Measurements from ENCODE around the gene SPRR3. TPM values are rescaled to one million over a fixed set of nuclear protein-coding genes. Genes with fewer than 3 reads are reported as not detected.

Gene SPRR3, protein sequence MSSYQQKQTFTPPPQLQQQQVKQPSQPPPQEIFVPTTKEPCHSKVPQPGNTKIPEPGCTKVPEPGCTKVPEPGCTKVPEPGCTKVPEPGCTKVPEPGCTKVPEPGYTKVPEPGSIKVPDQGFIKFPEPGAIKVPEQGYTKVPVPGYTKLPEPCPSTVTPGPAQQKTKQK
- total RNA-seq, result not detected in 2 replicates
- long read RNA-seq, result 0 reads

DNA sequence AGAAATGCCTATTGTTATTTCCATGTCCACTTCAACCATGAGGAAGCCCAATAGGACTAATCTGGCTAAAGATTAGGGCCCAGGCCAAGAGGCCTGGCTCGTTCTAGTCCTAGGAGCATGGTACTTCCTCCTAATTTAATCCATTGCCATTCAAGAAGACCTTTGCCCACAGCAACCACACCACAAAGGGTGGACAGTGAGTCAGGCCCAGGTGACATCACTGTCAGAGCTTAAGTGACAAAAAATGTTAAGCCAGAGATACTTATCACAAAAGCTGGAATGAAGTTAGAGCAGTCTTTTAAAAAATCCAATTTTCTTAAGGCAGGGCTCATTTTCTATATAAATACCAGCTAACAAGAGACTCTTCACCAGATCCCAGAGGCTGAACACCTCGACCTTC, at the start of gene SPRR3:
SPRR3 (plus strand) TSS at position 368 of the 400 bp plus-strand sequence. CDS start 1,272 bp downstream, outside the sequence.
- Mint-ChIP-seq H3K36me3 (ENCODE audit: unreplicated experiment) (no peaks in the 10 kb centered on the region), H3K27me3 (ENCODE audit: unreplicated experiment) (no peaks in the 10 kb centered on the region), H3K4me1 (ENCODE audit: unreplicated experiment) (no peaks in the 10 kb centered on the region), H3K9me3 (ENCODE audit: unreplicated experiment) (peaks cover 9% of the 10 kb centered on the region), H3K27ac (ENCODE audit: unreplicated experiment) (no peak within 1 kb of the TSS), H3K4me3 (ENCODE audit: unreplicated experiment) (no peak within 1 kb of the TSS)
- no peak for DNase-seq (ENCODE audit: extremely low spot score, unreplicated experiment)
- TF ChIP-seq CTCF (IDR thresholded peaks at IDR 0.05), result no peak

DNA sequence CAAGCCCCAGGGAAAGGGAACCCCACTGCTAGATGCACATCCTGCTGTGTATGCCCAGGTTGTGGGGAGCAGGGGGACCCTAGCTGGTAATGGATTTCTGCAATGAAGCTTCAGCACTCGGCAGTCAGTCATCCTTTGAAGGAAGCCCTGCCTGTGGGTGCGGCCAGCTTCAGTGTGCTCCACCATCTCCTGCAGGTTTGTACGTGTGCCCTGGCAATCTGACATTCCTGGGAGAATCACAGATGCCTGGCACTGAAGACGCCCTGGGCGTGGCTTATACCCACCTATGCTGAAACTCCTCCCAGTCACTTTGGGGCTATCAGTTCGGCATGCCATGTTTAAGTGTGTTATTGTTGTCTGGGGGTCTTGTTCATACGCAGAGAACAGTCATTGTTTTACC, 47.8 kb upstream of the SPRR3 start:
- no peak for TF ChIP-seq CTCF (IDR thresholded peaks at IDR 0.05)
- Mint-ChIP-seq H3K4me3 (ENCODE audit: unreplicated experiment) (no peak overlapping the region), H3K27me3 (ENCODE audit: unreplicated experiment) (no peaks in the 10 kb centered on the region), H3K36me3 (ENCODE audit: unreplicated experiment) (no peaks in the 10 kb centered on the region), H3K9me3 (ENCODE audit: unreplicated experiment) (peaks cover 8% of the 10 kb centered on the region), H3K27ac (ENCODE audit: unreplicated experiment) (no peak overlapping the region), H3K4me1 (ENCODE audit: unreplicated experiment) (no peaks in the 10 kb centered on the region)
- no peak for DNase-seq (ENCODE audit: extremely low spot score, unreplicated experiment)

DNA sequence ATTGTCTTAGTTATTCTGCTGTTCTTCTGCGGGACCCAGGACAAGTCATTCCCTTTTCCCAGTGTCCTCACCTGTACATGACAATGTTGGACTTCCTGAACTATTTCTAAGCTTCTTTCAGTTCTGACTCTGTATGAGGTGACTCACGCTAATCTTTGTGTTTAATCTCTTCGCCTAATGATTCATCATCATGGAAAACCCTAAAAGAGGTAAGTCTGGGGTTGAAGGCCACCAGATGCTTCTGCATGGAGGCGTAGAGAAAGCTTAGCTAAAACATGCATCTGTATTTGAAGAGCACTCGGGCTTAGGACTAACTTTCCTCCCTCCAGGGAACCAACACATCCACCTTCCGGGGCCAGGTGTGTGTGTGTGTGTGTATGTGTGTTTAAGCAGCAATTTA, 47.1 kb upstream of the SPRR3 start:
- no peak for TF ChIP-seq CTCF (IDR thresholded peaks at IDR 0.05)
- no peak overlapping the region for H3K27ac Mint-ChIP-seq (ENCODE audit: unreplicated experiment)

DNA sequence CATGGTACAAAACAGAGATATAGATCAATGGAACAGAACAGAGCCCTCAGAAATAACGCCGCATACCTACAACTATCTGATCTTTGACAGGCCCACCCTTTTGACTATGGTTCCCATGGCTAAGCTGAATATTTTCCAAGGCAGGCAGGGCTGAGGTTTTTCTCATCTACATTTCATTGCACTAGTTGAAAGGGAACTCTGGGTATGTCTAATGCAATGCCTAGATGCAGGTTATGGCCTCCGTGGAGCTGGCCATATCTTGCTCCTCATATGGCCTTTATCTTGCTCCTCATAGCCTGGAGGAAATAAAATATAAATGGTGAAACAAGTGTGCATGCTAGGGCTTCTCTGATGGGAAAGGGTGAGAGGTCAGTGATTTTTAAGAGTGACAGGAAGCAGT, 44.0 kb upstream of the SPRR3 start:
- Mint-ChIP-seq H3K9me3 (ENCODE audit: unreplicated experiment) (peaks cover 8% of the 10 kb centered on the region), H3K27ac (ENCODE audit: unreplicated experiment) (no peak overlapping the region), H3K4me1 (ENCODE audit: unreplicated experiment) (no peaks in the 10 kb centered on the region), H3K4me3 (ENCODE audit: unreplicated experiment) (no peak overlapping the region), H3K36me3 (ENCODE audit: unreplicated experiment) (no peaks in the 10 kb centered on the region), H3K27me3 (ENCODE audit: unreplicated experiment) (no peaks in the 10 kb centered on the region)
- TF ChIP-seq CTCF (IDR thresholded peaks at IDR 0.05), result no peak
- DNase-seq (ENCODE audit: extremely low spot score, unreplicated experiment), result peak; percentile 40

More for the DNA sequence above, 47.1 kb upstream of the SPRR3 start:
- Mint-ChIP-seq H3K36me3 (ENCODE audit: unreplicated experiment) (no peaks in the 10 kb centered on the region), H3K4me1 (ENCODE audit: unreplicated experiment) (no peaks in the 10 kb centered on the region), H3K9me3 (ENCODE audit: unreplicated experiment) (peaks cover 8% of the 10 kb centered on the region), H3K4me3 (ENCODE audit: unreplicated experiment) (no peak overlapping the region), H3K27me3 (ENCODE audit: unreplicated experiment) (no peaks in the 10 kb centered on the region)
- DNase-seq (ENCODE audit: extremely low spot score, unreplicated experiment), result no peak

DNA sequence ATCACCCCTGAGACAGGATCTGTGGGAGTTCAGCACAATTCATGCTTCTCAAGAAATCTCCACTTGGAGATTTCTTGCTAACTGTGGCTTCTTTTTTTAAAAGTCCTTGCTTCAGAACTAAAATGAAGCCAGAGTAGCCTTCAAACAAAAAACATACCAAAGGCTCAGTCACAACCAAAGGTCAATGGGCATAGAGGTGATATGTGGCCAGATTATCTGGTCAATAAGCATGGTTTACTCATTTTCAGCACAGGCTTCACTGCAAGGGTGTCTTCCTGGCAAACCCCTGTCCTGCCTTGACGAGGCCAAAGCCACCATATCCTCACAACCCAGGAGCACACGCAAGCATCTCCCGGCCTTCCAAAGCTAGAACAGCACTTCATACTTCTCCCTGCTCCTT, 42.3 kb upstream of the SPRR3 start:
- Mint-ChIP-seq H3K9me3 (ENCODE audit: unreplicated experiment) (peaks cover 8% of the 10 kb centered on the region), H3K4me1 (ENCODE audit: unreplicated experiment) (no peaks in the 10 kb centered on the region), H3K4me3 (ENCODE audit: unreplicated experiment) (no peak overlapping the region), H3K27me3 (ENCODE audit: unreplicated experiment) (no peaks in the 10 kb centered on the region), H3K27ac (ENCODE audit: unreplicated experiment) (no peak overlapping the region), H3K36me3 (ENCODE audit: unreplicated experiment) (no peaks in the 10 kb centered on the region)
- no peak for DNase-seq (ENCODE audit: extremely low spot score, unreplicated experiment)
- TF ChIP-seq CTCF (IDR thresholded peaks at IDR 0.05), result no peak
